ENCODE measurements around the gene FKBP2.

Gene FKBP2

GRCh38 chr11:64223001-64223651 lies 17.8 kb upstream of the FKBP2 start:
- DNase-seq (ENCODE audit: low read depth, low spot score): no peak
- Histone ChIP-seq H3K4me3 (no peak overlapping the region), H3K9ac (ENCODE audit: insufficient read length) (no peak overlapping the region), H3K9me3 (ENCODE audit: low read depth, low read length) (no peaks in the 10 kb centered on the region), H3K27ac (0 out of 2 replicates have a peak overlapping the region, but pooled peaks have one; percentile 2), H3K36me3 (ENCODE audit: insufficient read depth, low read length) (no peaks in the 10 kb centered on the region; the same call in 1 of the 2 replicates)
- TF ChIP-seq EZH2 (IDR thresholded peaks at IDR 0.05) (no peak), FOXP2 (optimal IDR thresholded peaks at IDR 0.05; ENCODE audit: control extremely low read depth, extremely low read length, insufficient read depth) (no peak), POLR2AphosphoS5 (IDR thresholded peaks at IDR 0.05; ENCODE audit: borderline replicate concordance, low read depth, low read length) (no peak)

DNA sequence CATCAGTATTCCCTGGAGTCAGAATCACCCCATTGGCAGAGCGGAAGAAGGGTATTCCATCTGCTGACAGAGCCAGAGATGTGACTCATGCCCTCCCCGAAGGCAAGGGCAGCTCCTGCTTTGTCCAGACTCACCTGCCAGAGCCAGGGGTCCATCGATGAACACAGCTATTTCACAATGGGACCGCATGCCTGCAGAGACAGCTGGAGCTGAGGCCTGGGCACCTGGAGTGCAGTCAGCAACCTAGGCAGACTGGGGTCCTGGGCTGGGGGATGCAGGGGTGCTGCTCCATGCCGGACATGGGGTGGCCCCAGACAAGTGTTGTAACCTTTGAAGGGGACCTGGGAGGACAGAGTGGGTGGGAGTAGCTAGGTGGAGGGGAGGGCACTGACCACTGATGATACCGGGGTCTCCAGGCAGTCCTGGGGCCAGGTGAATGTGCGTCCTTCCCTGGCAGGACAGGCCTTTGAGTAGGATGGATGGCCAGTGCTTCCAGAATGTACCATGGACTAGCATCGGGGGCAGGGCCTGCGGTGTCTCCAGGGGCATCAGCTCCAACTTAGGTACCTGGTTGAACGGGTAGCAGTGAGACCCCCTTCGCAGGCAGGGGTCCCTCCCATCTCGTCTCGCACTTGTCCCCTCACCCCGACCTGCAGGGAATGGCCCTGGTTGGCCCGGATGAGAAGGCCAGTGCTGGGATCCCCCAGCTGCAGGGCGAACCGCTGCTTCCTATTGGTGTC lies 16.6 kb upstream of the FKBP2 start:
- Histone ChIP-seq H3K27ac (peak overlapping the region; percentile 2; the same call in 1 of the 2 replicates), H3K4me3 (no peak overlapping the region)

DNA sequence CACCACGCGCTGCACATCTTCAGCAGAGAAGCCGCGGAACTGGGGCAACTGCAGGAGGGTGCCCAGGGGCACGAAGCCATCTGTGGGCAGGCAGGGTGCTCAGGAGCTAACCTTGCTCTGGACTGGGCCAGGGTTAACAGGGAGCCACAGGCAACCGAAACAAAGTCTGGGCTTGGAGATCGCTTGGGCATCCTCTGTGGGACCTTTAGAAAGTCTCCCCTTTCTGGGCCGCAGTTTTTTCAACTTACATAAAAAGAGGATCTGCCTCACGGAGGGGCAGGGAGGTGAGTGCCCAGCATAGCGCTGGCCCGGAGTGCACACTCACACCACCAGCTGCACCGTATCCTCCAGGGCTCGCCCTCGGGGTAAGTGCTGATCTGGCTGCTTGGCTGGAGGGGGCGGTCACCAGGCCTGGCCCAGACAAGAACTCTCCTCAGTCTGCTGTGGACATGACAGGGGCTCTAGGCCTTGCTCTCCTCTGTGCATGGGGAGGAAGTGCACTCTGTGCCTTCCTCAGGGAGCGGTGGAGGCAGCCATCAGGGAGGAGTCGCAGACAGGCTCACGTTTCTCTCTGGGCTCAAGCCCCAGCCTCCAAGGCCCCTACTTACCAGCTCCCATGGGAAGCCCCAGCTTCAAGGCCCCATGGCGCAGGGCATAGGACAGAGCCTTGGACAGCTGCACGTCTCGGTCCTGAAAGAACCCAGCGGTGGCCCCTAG lies 15.8 kb upstream of the FKBP2 start:
- TF ChIP-seq EZH2 (IDR thresholded peaks at IDR 0.05) (no peak), FOXP2 (optimal IDR thresholded peaks at IDR 0.05; ENCODE audit: control extremely low read depth, extremely low read length, insufficient read depth) (no peak), POLR2AphosphoS5 (IDR thresholded peaks at IDR 0.05; ENCODE audit: borderline replicate concordance, low read depth, low read length) (no peak)
- H3K4me3 ChIP-seq: peak overlapping the region; percentile 99
- no peaks in the 10 kb centered on the region; the same call in 1 of the 2 replicates for H3K36me3 ChIP-seq (ENCODE audit: insufficient read depth, low read length)
- peak overlapping the region; percentile 88 for H3K9ac ChIP-seq (ENCODE audit: insufficient read length)
- no peaks in the 10 kb centered on the region for H3K9me3 ChIP-seq (ENCODE audit: low read depth, low read length)
- DNase-seq (ENCODE audit: low read depth, low spot score): no peak
- H3K27ac ChIP-seq: 0 out of 2 replicates have a peak overlapping the region, but pooled peaks have one; percentile 64

More for the DNA sequence above, 16.6 kb upstream of the FKBP2 start:
- Histone ChIP-seq H3K9ac (ENCODE audit: insufficient read length) (no peak overlapping the region), H3K9me3 (ENCODE audit: low read depth, low read length) (no peaks in the 10 kb centered on the region), H3K36me3 (ENCODE audit: insufficient read depth, low read length) (no peaks in the 10 kb centered on the region; the same call in 1 of the 2 replicates)
- TF ChIP-seq FOXP2 (optimal IDR thresholded peaks at IDR 0.05; ENCODE audit: control extremely low read depth, extremely low read length, insufficient read depth): no peak
- TF ChIP-seq POLR2AphosphoS5 (IDR thresholded peaks at IDR 0.05; ENCODE audit: borderline replicate concordance, low read depth, low read length): no peak
- TF ChIP-seq EZH2 (IDR thresholded peaks at IDR 0.05): no peak
- DNase-seq (ENCODE audit: low read depth, low spot score): no peak

DNA sequence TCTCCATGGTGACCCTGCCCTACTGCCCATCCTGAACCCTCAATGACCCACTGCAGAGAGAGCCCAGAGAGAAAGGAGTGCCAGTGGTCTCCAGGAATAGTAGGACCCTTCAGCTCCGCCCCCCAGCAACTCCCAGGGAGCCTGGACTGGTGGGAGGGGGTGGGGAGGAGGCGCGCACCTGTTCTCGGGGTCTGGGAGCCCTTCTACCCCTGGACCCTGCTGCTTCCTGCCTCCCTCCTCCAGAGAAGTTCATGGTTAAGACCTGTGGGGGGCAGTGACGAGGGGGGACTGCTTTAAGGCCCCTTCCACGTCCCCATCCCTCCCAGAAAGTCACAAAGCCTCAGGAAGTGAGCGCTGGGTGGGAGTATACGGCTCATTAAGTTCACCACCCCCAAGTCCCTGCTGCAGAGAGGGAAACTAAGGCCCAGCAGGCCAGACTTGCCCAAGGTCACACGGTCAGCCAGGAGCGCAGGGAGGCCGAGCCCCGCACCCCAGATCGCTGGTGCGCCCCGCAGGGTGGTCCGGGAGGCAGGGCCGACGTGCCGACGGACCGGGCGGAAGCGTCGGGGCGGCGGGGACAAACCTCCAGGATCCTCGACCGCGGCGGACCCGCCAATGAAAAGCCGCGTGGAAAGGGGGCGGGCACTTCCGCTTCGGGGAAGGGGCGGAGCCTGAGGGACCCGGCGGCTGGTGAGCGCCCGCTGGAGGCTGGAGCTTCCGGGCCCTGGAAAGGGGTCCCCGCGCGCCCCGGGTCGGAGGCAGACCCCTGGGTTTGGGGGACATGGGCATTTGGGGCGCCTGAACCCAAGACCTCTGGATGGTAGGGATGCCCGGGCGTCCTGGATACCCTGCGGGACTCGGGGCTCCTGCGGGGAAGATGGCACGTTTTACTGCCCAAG lies 15.0 kb upstream of the FKBP2 start, which contains the start of the genes NUDT22 and TRPT1:
Gene NUDT22, plus strand, starts transcription at position 667 of the 899 bp plus-strand sequence. CDS start 379 bp downstream, outside the sequence.
Gene TRPT1, minus strand, starts transcription at position 579 of the 899 bp plus-strand sequence. Its CDS starts 326 bp downstream, at position 253.
- peak within 1 kb of the TSS; percentile 88 for H3K9ac ChIP-seq (ENCODE audit: insufficient read length)
- TF ChIP-seq EZH2 (IDR thresholded peaks at IDR 0.05): no peak
- peak; percentile 90 for TF ChIP-seq POLR2AphosphoS5 (IDR thresholded peaks at IDR 0.05; ENCODE audit: borderline replicate concordance, low read depth, low read length)
- TF ChIP-seq FOXP2 (optimal IDR thresholded peaks at IDR 0.05; ENCODE audit: control extremely low read depth, extremely low read length, insufficient read depth): peak; percentile 35
- no peaks in the 10 kb centered on the region for H3K36me3 ChIP-seq (ENCODE audit: insufficient read depth, low read length)
- no peaks in the 10 kb centered on the region for H3K9me3 ChIP-seq (ENCODE audit: low read depth, low read length)
- DNase-seq (ENCODE audit: low read depth, low spot score): no peak
- peak within 1 kb of the TSS; percentile 99 for H3K4me3 ChIP-seq
- peak within 1 kb of the TSS; percentile 64 for H3K27ac ChIP-seq

DNA sequence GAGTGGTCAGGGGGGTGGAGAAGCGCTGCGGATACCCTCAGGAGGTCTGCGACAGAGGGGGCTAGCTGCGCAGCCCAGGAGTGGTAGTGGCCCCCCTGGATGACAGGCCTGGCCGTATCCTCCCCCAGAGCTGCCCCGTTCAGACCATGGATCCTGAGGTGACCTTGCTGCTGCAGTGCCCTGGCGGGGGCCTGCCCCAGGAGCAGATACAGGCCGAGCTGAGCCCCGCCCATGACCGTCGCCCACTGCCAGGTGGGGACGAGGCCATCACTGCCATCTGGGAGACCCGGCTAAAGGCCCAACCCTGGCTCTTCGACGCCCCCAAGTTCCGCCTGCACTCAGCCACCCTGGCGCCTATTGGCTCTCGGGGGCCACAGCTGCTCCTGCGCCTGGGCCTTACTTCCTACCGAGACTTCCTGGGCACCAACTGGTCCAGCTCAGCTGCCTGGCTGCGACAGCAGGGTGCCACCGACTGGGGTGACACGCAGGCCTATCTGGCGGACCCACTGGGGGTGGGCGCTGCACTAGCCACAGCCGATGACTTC lies 14.3 kb upstream of the FKBP2 start:
- no peaks in the 10 kb centered on the region for H3K36me3 ChIP-seq (ENCODE audit: insufficient read depth, low read length)
- no peak for TF ChIP-seq FOXP2 (optimal IDR thresholded peaks at IDR 0.05; ENCODE audit: control extremely low read depth, extremely low read length, insufficient read depth)
- TF ChIP-seq POLR2AphosphoS5 (IDR thresholded peaks at IDR 0.05; ENCODE audit: borderline replicate concordance, low read depth, low read length): no peak
- no peak for TF ChIP-seq EZH2 (IDR thresholded peaks at IDR 0.05)
- H3K9ac ChIP-seq (ENCODE audit: insufficient read length): peak overlapping the region; percentile 88
- no peak overlapping the region for H3K27ac ChIP-seq
- DNase-seq (ENCODE audit: low read depth, low spot score): no peak
- H3K9me3 ChIP-seq (ENCODE audit: low read depth, low read length): no peaks in the 10 kb centered on the region
- H3K4me3 ChIP-seq: peak overlapping the region; percentile 99

GRCh38 chr11:64227405-64227956 lies 13.4 kb upstream of the FKBP2 start:
- peak overlapping the region; percentile 88 for H3K9ac ChIP-seq (ENCODE audit: insufficient read length)
- no peak for TF ChIP-seq EZH2 (IDR thresholded peaks at IDR 0.05)
- TF ChIP-seq FOXP2 (optimal IDR thresholded peaks at IDR 0.05; ENCODE audit: control extremely low read depth, extremely low read length, insufficient read depth): no peak
- no peak for TF ChIP-seq POLR2AphosphoS5 (IDR thresholded peaks at IDR 0.05; ENCODE audit: borderline replicate concordance, low read depth, low read length)
- no peaks in the 10 kb centered on the region for H3K9me3 ChIP-seq (ENCODE audit: low read depth, low read length)
- peak overlapping the region; percentile 99 for H3K4me3 ChIP-seq
- no peak overlapping the region for H3K27ac ChIP-seq
- H3K36me3 ChIP-seq (ENCODE audit: insufficient read depth, low read length): no peaks in the 10 kb centered on the region
- no peak for DNase-seq (ENCODE audit: low read depth, low spot score)

Measured in SK-N-MC (cell line).